Right atrium auricular region (tissue), 2 donors: ENCODE measurements around the gene AP2A2. TPM values are rescaled to one million over a fixed set of nuclear protein-coding genes. Genes with fewer than 3 reads are reported as not detected.

Source experiments
- DNase-seq: peaks from one replicate; pipeline ENCODE4 v3.0.0-alpha.2; 2019; ENCODE audit warnings: low spot score
- H3K27ac ChIP-seq, 2 donors: fragments of 200-600 bp; sonication (generic); 1 replicate in 1 of 2; 2 replicates in 1 of 2; pipeline ENCODE4 v1.5.1; 2016 to 2019
- H3K27me3 ChIP-seq, 2 donors: fragments of 200-600 bp; sonication (generic); one replicate each; pipeline versions ENCODE4 v1.5.1 to v1.6.0; 2017 to 2019
- H3K36me3 ChIP-seq: fragments of 200-600 bp; sonication (generic); one replicate; pipeline ENCODE4 v1.5.1; 2016
- H3K4me1 ChIP-seq, 2 donors: fragments of 200-600 bp; sonication (generic); one replicate each; pipeline versions ENCODE4 v1.5.1 to v1.6.0; 2017 to 2019
- H3K4me3 ChIP-seq, 2 donors: fragments of 200-600 bp; sonication (generic); 1 replicate in 1 of 2; 2 replicates in 1 of 2; pipeline ENCODE4 v1.5.1; 2017 to 2019; ENCODE audit warnings: mild to moderate bottlenecking in 1 of 2, moderate library complexity in 1 of 2
- H3K9me3 ChIP-seq, 2 donors: fragments of 200-600 bp; sonication (generic); one replicate each; pipeline ENCODE4 v1.5.1; 2019
- total RNA-seq, 2 donors: library from RNA; depleted of rRNA; stranded (reverse); fragments of >200 nt; gene quantifications; one replicate each; pipeline ENCODE4 v1.1.0, GENCODE V29; 2016
- TF ChIP-seq, protein P1 (sequence below), 2 donors: fragments of 200-600 bp; sonication (generic); IDR thresholded peaks; one replicate each; pipeline ENCODE4 v1.5.1; 2019; ENCODE audit warnings: antibody characterized with exemption in 2 of 2

Gene AP2A2
- total RNA-seq, 2 donors from 2014 or later, result 28.8 to 41.7 TPM

DNA sequence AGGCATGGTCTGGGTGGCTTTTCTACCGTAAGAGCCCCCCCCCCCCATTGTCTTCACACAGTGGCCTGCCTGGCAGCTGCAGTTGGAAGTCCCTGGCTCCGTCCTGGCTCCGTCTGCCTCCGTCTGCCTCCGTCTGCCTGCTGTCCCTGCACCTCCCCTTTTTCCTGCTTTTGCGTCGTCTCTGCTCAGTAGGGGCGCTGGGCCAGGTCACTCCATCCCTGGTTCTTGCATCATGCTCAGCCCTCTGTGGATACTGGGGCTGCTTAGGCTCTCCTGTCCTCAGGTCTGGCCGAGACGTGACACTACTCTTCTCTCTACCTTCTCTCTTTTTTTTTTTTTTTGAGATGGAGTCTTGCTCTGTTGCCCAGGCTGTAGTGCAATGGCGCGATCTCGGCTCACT is 27.8 kb downstream of the AP2A2 start:
- TF ChIP-seq, protein P1, sequence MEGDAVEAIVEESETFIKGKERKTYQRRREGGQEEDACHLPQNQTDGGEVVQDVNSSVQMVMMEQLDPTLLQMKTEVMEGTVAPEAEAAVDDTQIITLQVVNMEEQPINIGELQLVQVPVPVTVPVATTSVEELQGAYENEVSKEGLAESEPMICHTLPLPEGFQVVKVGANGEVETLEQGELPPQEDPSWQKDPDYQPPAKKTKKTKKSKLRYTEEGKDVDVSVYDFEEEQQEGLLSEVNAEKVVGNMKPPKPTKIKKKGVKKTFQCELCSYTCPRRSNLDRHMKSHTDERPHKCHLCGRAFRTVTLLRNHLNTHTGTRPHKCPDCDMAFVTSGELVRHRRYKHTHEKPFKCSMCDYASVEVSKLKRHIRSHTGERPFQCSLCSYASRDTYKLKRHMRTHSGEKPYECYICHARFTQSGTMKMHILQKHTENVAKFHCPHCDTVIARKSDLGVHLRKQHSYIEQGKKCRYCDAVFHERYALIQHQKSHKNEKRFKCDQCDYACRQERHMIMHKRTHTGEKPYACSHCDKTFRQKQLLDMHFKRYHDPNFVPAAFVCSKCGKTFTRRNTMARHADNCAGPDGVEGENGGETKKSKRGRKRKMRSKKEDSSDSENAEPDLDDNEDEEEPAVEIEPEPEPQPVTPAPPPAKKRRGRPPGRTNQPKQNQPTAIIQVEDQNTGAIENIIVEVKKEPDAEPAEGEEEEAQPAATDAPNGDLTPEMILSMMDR (IDR thresholded peaks at IDR 0.05), result no peak
- no peak for DNase-seq
- H3K4me3 ChIP-seq, result no peak overlapping the region
- H3K36me3 ChIP-seq, result peaks cover 8% of the 10 kb centered on the region
- H3K27ac ChIP-seq, result no peak overlapping the region
- H3K9me3 ChIP-seq, result peaks cover 0 to 9% of the 10 kb centered on the region in 2 donors
- peaks cover 0 to 26% of the 10 kb centered on the region in 2 donors for H3K4me1 ChIP-seq
- no peaks in the 10 kb centered on the region for H3K27me3 ChIP-seq

DNA sequence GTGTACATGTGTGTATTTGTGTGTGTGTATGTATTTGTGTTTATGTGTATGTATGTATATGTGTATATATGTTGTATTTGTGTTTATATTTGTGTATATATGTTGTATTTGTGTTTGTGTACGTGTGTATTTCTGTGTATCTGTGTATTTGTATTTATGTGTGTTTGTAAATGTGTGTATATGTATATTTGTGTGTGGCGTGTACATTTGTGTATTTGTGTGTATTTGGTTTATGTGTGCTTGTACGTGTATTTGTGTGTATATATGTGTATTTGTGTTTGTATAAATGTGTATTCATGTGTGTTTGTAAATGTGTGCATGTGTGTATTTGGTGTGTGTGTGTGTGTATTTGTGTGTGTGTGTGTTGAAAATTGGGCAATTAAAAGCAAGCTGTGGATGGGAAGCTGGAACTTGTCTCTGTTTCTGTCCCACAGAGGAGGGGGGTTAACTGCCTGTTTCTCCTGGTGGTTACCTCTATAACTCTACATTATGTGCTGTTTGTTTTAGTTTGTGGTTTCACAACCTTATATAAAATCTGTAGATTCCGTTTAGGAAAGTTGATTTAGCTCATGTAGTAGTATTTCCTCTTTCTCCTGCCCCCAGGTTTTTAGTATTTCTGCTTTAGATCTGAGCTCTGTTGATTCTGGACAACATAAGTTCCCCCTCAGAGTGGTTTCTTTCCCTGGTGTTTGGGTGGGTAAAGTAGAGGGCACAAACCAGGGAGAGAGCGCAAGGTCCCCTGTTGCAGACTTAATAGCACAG is 28.9 kb downstream of the AP2A2 start:
- Histone ChIP-seq H3K36me3 (peaks cover 2% of the 10 kb centered on the region), H3K27me3 (no peaks in the 10 kb centered on the region), H3K9me3 (peaks cover 0 to 4% of the 10 kb centered on the region in 2 donors), H3K4me3 (no peak overlapping the region), H3K27ac (no peak overlapping the region), H3K4me1 (peaks cover 0 to 26% of the 10 kb centered on the region in 2 donors)
- no peak for DNase-seq
- TF ChIP-seq, protein P1 (IDR thresholded peaks at IDR 0.05), result no peak

DNA sequence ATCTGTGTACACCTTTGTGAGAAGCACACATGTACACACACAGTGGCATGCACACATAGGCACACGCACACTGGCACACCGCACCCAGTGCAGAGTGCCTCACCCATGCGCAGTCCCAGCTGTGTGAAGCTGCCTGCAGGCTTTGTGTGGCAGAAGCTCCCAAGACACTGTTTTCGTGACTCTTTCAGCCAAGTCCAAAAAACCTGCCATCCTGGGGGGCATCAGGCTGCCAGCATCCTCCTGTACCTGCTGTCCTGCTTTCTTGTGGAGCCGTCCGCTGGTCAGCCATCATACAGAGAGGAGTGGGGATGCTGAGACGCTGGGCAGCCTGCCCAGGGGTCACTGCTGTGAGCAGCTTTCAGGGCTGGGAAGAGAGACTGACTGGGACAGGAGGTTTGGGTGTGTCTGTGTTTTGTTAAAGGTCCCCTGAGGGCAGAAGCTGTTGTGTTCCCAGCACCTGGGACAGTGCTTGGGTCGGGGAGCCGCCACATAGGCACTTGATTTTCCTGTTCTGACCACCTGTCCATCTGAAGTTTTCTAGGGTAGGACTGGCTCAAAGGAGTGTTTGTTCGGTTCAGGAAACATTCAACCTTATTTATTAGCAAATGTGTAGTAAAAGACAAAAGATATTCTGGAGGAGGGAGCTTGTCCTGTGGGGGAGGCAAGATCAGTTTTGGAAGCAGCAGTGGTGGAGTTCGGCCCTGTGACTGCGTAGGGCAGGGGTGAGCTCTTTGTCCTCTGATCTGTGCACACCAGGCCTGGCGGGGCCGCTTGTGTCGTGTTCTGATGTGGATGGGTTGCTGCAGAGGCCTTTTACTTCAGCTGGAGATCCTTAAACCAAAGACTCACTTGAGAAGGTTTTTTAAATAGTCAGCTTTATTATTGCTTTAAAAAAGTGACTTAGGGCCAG is 29.7 kb downstream of the AP2A2 start:
- Histone ChIP-seq H3K27me3 (no peaks in the 10 kb centered on the region), H3K27ac (no peak overlapping the region), H3K9me3 (no peaks in the 10 kb centered on the region), H3K36me3 (peaks cover 11% of the 10 kb centered on the region), H3K4me1 (peaks cover 0 to 26% of the 10 kb centered on the region in 2 donors), H3K4me3 (no peak overlapping the region)
- TF ChIP-seq, protein P1 (IDR thresholded peaks at IDR 0.05), result no peak
- no peak for DNase-seq

GRCh38 chr11:957212-957920 is 31.7 kb downstream of the AP2A2 start:
- H3K4me1 ChIP-seq, result peaks cover 0 to 26% of the 10 kb centered on the region in 2 donors
- H3K4me3 ChIP-seq, result no peak overlapping the region
- peaks cover 28% of the 10 kb centered on the region for H3K36me3 ChIP-seq
- TF ChIP-seq, protein P1 (IDR thresholded peaks at IDR 0.05), result no peak
- DNase-seq, result no peak
- H3K9me3 ChIP-seq, result no peaks in the 10 kb centered on the region
- no peak overlapping the region for H3K27ac ChIP-seq
- H3K27me3 ChIP-seq, result no peaks in the 10 kb centered on the region

GRCh38 chr11:958101-958500 is 32.4 kb downstream of the AP2A2 start:
- TF ChIP-seq, protein P1 (IDR thresholded peaks at IDR 0.05), result no peak
- Histone ChIP-seq H3K4me1 (peaks cover 0 to 22% of the 10 kb centered on the region in 2 donors), H3K4me3 (no peak overlapping the region), H3K9me3 (no peaks in the 10 kb centered on the region), H3K27me3 (no peaks in the 10 kb centered on the region), H3K27ac (no peak overlapping the region), H3K36me3 (peaks cover 34% of the 10 kb centered on the region)
- no peak for DNase-seq
